Uterus (tissue), 2 donors: Measurements from ENCODE around the gene ANKH.

Source experiments
- CTCF ChIP-seq, 4 experiments: fragments of 200-600 bp in 2 of 4; fragments of 450-650 bp in 2 of 4; sonication (generic) in 2 of 4; IDR thresholded peaks; one replicate each; pipeline ENCODE4 v1.5.1; 2016 to 2019; ENCODE audit warnings: antibody characterized with exemption in 4 of 4, mild to moderate bottlenecking in 2 of 4, moderate library complexity in 1 of 4
- POLR2A ChIP-seq, 2 donors: fragments of 450-650 bp; IDR thresholded peaks; one replicate each; pipeline ENCODE4 v1.6.1; 2016; ENCODE audit warnings: antibody characterized with exemption in 2 of 2, mild to moderate bottlenecking in 1 of 2, moderate library complexity in 1 of 2

GRCh38 chr5:14748180-14748900, 123.2 kb downstream of the ANKH start:
- TF ChIP-seq CTCF (IDR thresholded peaks at IDR 0.05) (no peak), POLR2A (IDR thresholded peaks at IDR 0.05) (no peak)
